Measurements from ENCODE around the gene KIF16B.

GRCh38 chr20:16493486-16493885, 79.8 kb downstream of the KIF16B start:
- TF ChIP-seq CTCF (IDR thresholded peaks at IDR 0.05; ENCODE audit: insufficient read depth, low read depth, low read length) (no peak), EZH2 (IDR thresholded peaks at IDR 0.05; ENCODE audit: insufficient read depth, low read length) (no peak)

Data from astrocyte (in vitro differentiated cells and primary cell).